Neural progenitor cell (in vitro differentiated cells): Measurements from ENCODE around the gene ARL5B.

Source experiments
- CTCF ChIP-seq: fragments of 200-600 bp; sonication (generic); IDR thresholded peaks from 2 replicates; pipeline ENCODE4 v1.5.1; 2017; ENCODE audit warnings: antibody characterized with exemption, mild to moderate bottlenecking
- EZH2 ChIP-seq: fragments of 200-600 bp; sonication (generic); IDR thresholded peaks from 2 replicates; pipeline ENCODE4 v1.6.1; 2017; ENCODE audit warnings: antibody characterized with exemption, mild to moderate bottlenecking, moderate library complexity

- TF ChIP-seq CTCF (no peak), EZH2 (no peak)
Observed at GRCh38 chr10:18620856-18621255, 38.4 kb upstream of the ARL5B start.
